ENCODE results near the gene PHYKPL. TPM values are rescaled to one million over a fixed set of nuclear protein-coding genes. Genes with fewer than 3 reads are reported as not detected.

Gene PHYKPL
- total RNA-seq, 2 experiments from 2014 or later, result 106 to 112 TPM

DNA sequence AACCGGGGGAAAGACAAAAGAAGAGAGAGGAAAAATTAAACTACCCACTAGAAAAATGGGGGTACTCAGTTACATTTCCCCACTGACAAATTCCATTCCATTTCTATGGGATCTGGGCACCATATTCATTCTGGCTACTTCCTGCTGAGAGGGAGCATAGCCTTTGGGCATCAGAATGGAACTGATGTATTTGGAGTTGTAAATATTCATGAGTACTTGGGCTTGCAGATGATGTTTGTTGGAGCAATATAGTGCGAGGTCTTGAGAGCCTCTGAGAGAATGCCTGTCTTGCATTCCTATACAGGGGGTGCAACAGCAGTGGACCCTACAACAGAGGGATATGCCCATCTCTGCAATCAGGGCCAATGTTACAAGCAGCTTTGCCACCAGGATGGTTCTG, 62.1 kb downstream of the PHYKPL start:
- no peaks in the 10 kb centered on the region for H3K36me3 Mint-ChIP-seq (ENCODE audit: low read depth)
- DNase-seq, result no peak
- peaks cover 12% of the 10 kb centered on the region for H3K27me3 Mint-ChIP-seq
- H3K4me3 Mint-ChIP-seq, result no peak overlapping the region
- CTCF ChIA-PET, result no interaction called here
- H3K4me1 Mint-ChIP-seq, result no peaks in the 10 kb centered on the region
- POLR2A ChIA-PET, result no interaction called here
- H3K9me3 Mint-ChIP-seq, result no peaks in the 10 kb centered on the region
- no peak overlapping the region for H3K27ac Mint-ChIP-seq

DNA sequence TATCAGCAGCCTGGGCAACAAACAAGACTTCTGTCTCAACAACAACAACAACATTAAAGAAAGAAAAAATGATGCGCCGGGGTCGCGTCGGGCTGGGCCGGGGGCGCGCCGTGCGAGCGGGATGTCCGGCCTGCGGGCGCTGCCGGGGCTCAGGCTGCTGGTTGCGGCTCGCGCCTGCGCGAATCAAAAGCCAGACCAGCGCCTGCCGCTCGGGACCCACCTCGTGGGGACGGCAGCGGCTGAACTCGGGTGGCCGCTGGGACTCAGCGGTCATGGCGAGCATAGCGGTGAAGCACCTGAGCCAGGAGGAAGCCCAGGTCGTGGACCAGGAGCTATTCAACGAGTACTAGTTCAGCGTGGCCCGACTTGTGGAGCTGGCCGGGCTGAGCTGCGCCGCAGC, 67.0 kb downstream of the PHYKPL start:
- Mint-ChIP-seq H3K27me3 (peaks cover 18% of the 10 kb centered on the region), H3K9me3 (no peaks in the 10 kb centered on the region), H3K36me3 (ENCODE audit: low read depth) (no peaks in the 10 kb centered on the region), H3K4me1 (peaks cover 6% of the 10 kb centered on the region), H3K4me3 (no peak overlapping the region), H3K27ac (no peak overlapping the region)
- ChIA-PET CTCF (no interaction called here), POLR2A (interaction anchor here (0.6 kb wide), 1 partner anchor 39 kb away, joined by 3 read pairs; the partner anchor contains the start of gene HNRNPAB)
- DNase-seq, result no peak

DNA sequence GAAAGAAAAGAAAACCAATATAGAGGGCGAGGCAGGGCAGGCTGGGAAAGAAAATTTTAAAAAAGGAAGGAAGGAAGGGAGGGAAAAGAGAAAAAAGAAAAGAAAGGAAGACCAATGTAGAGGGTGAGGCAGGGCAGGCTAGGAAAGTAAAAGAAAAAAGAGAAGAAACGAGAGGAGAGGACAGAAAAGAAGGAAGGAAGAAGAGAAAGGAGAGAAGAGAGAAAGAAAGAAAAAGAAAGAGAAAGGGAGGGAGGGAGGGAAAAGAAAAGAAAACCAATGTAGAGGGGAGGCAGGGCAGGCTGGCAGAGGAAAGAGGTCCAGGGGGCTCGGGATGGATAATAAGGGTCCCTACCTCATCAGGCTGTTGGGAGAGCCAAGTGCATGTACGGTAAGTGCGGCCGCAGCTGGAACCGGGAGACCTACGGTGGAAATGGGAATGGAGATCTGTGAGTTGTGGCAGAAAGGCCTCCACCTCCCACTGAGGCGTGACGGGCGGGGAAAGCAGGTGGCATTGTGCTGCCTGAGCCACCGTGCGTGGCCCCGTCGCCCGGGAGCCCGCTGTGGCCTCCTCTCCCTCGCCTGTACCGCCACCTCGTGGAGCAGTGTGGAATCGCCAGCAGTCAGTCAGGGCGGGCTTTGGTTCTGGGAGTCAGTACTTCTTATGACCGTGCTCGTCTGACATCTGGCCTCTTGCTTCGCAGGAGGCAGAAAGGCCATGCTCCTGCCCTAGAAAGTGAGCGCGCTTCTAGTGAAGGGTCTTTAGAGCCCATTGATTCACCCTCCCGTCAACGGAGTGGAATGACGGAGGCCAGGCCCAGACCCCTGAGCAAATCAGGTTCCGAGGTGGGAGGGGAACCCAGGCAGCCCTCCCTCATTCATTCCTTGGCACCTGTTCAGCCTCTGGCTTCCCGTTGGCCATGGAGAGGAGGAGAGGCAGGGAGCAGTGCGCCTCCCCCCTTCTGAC, 68.5 kb downstream of the PHYKPL start:
- Mint-ChIP-seq H3K4me3 (no peak overlapping the region), H3K36me3 (ENCODE audit: low read depth) (no peaks in the 10 kb centered on the region), H3K9me3 (no peaks in the 10 kb centered on the region), H3K4me1 (peaks cover 6% of the 10 kb centered on the region), H3K27me3 (peaks cover 8% of the 10 kb centered on the region), H3K27ac (no peak overlapping the region)
- POLR2A ChIA-PET, result no interaction called here
- CTCF ChIA-PET, result interaction anchor here (0.6 to 2.5 kb wide), 3 partner anchors 9 to 88 kb away, joined by 3 to 26 read pairs (median 3); no protein-coding TSS in a partner anchor
- DNase-seq, result peak; percentile 92

DNA sequence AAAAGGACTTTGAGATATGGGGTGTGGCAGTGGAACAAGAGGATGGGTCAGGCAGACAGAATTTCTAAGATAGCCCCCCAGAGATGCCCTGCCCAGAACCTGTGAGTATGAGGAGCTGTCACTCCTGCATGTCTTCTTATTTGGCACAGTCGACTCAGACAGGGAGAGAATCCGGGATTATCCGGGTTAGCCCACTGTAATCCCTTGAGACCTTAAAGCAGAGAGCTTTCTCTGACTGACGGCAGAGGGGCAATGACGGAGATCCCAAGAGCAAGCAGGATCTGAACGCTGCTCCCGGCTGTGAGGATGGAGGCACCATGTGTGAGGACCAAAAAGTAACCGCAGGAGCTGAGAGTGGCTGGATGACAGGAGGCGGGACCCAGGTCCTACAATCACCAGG, 70.1 kb downstream of the PHYKPL start:
- Mint-ChIP-seq H3K9me3 (no peaks in the 10 kb centered on the region), H3K4me3 (no peak overlapping the region), H3K27me3 (peaks cover 8% of the 10 kb centered on the region), H3K27ac (no peak overlapping the region), H3K4me1 (peaks cover 6% of the 10 kb centered on the region), H3K36me3 (ENCODE audit: low read depth) (no peaks in the 10 kb centered on the region)
- POLR2A ChIA-PET, result interaction anchor here (1.1 to 1.6 kb wide), 3 partner anchors 9 to 563 kb away, joined by 3 to 4 read pairs (median 4); partner anchors contain the start of gene NHP2
- CTCF ChIA-PET, result interaction anchor here (0.8 to 2.5 kb wide), 4 partner anchors 10 to 86 kb away, joined by 3 to 26 read pairs (median 5); no protein-coding TSS in a partner anchor
- DNase-seq, result no peak

DNA sequence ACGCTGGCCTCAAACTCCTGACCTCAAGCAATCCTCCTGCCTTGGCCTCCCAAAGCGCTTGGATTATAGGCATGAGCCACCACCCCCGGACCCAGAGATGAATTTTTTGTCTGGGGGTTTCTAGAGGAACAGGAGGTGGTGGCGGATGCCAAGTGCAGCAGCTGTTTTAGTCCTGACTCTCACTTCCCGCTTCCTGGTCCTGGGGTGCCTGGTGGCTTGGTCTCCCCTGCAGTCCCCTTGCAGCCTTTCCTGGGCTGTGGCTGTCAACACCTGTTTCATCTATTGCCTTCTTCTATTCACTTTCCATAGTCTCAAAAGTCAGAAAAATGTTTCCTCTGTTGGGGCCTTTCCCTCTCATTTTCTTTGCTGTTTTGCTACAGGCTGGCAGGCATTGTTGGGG, 72.4 kb downstream of the PHYKPL start:
- H3K4me1 Mint-ChIP-seq, result peaks cover 6% of the 10 kb centered on the region
- H3K4me3 Mint-ChIP-seq, result no peak overlapping the region
- H3K36me3 Mint-ChIP-seq (ENCODE audit: low read depth), result no peaks in the 10 kb centered on the region
- no peaks in the 10 kb centered on the region for H3K9me3 Mint-ChIP-seq
- ChIA-PET CTCF (no interaction called here), POLR2A (no interaction called here)
- H3K27me3 Mint-ChIP-seq, result peaks cover 8% of the 10 kb centered on the region
- no peak for DNase-seq
- no peak overlapping the region for H3K27ac Mint-ChIP-seq

Other genes starting within 250 kb of the PHYKPL start
- gene PROP1, start 236.6 kb downstream of the PHYKPL start, total RNA-seq, result not detected
- 1 to 10 TPM; 4.3 to 4.4 TPM for gene N4BP3, start 119.3 kb downstream of the PHYKPL start, total RNA-seq
- gene RMND5B, start 101.8 kb downstream of the PHYKPL start, total RNA-seq, result 10 to 100 TPM; 17.0 to 19.3 TPM
- 100 to 1,000 TPM; 101 to 106 TPM for gene NHP2, start 78.9 kb downstream of the PHYKPL start, total RNA-seq
- not detected for gene GMCL2, start 45.4 kb downstream of the PHYKPL start, total RNA-seq
- gene HNRNPAB, start 28.3 kb downstream of the PHYKPL start, total RNA-seq, result 100 to 1,000 TPM; 177 to 186 TPM

Data from activated CD4-positive, alpha-beta memory T cell treated with anti-CD3 and anti-CD28 coated beads, Interleukin-2, amount 10 ng/mL, durations not matched to agents 7 days and 5 days (primary cell).